CD14-positive monocyte (primary cell): Measurements from ENCODE around the gene CETP. TPM values are rescaled to one million over a fixed set of nuclear protein-coding genes. Genes with fewer than 3 reads are reported as not detected.
A peak's percentile ranks its signal among the peaks of the same experiment; 100 is the strongest.

Experiments used
- DNase-seq, 3 donors: peaks; one replicate each; pipeline ENCODE4 v3.0.0-alpha.2; 2011 to 2022
- H2AFZ ChIP-seq: 2 replicates; pipeline ENCODE4 v1.6.0; 2012; ENCODE audit warnings: mild to moderate bottlenecking, low read depth, low read length, inconsistent platforms; ENCODE audit not compliant: insufficient read depth, poor library complexity, severe bottlenecking
- H3K27ac ChIP-seq, 2 donors: 1 replicate in 1 of 2; 2 replicates in 1 of 2; pipeline ENCODE4 v1.5.1; 2012 to 2013; ENCODE audit warnings: low read length in 2 of 2, control low read depth in 1 of 2, inconsistent platforms in 1 of 2, low read depth in 1 of 2, mild to moderate bottlenecking in 1 of 2
- H3K27me3 ChIP-seq, 2 donors: one replicate each; pipeline versions ENCODE4 v1.6.0 to v1.6.1; 2011 to 2013; ENCODE audit warnings: low read length in 2 of 2; ENCODE audit not compliant: control insufficient read depth in 2 of 2, insufficient read depth in 2 of 2
- H3K36me3 ChIP-seq, 2 donors: replicated peaks in 1 of 2; 1 replicate in 1 of 2; 2 replicates in 1 of 2; pipeline versions ENCODE4 v1.5.1 to v1.6.1; 2012 to 2013; ENCODE audit warnings: low read length in 2 of 2, control low read depth in 1 of 2, inconsistent platforms in 1 of 2, mild to moderate bottlenecking in 1 of 2; ENCODE audit not compliant: insufficient read depth in 2 of 2, control insufficient read depth in 1 of 2
- H3K4me1 ChIP-seq, 2 donors: 1 replicate in 1 of 2; 2 replicates in 1 of 2; pipeline versions ENCODE4 v1.5.1 to v1.6.1; 2012 to 2013; ENCODE audit warnings: low read length in 2 of 2, control low read depth in 1 of 2, inconsistent platforms in 1 of 2, mild to moderate bottlenecking in 1 of 2, moderate library complexity in 1 of 2; ENCODE audit not compliant: insufficient read depth in 2 of 2, control insufficient read depth in 1 of 2
- H3K4me2 ChIP-seq: replicated peaks from 2 replicates; pipeline ENCODE3; 2012; ENCODE audit warnings: low read length, moderate library complexity, mild to moderate bottlenecking; ENCODE audit not compliant: poor library complexity, severe bottlenecking; ENCODE audit errors: extremely low read depth
- H3K4me3 ChIP-seq, 3 experiments: fragments of 200-600 bp in 1 of 3; sonication (generic) in 1 of 3; replicated peaks in 1 of 3; 1 replicate in 2 of 3; 2 replicates in 1 of 3; pipeline ENCODE4 v1.5.1; 2011 to 2013; ENCODE audit warnings: low read length in 3 of 3, mild to moderate bottlenecking in 3 of 3, control low read depth in 2 of 3, low read depth in 2 of 3, inconsistent platforms in 1 of 3, moderate library complexity in 1 of 3
- H3K79me2 ChIP-seq: 2 replicates; pipeline ENCODE4 v1.6.0; 2012; ENCODE audit warnings: mild to moderate bottlenecking, control low read depth, inconsistent platforms, low read length, moderate library complexity; ENCODE audit not compliant: insufficient read depth
- H3K9ac ChIP-seq: 2 replicates; pipeline ENCODE4 v1.6.0; 2017; ENCODE audit warnings: low read length, mild to moderate bottlenecking; ENCODE audit not compliant: insufficient read depth, poor library complexity, severe bottlenecking
- H3K9me3 ChIP-seq, 2 donors: replicated peaks in 1 of 2; 1 replicate in 1 of 2; 2 replicates in 1 of 2; pipeline versions ENCODE4 v1.5.1 to v1.6.1; 2012 to 2013; ENCODE audit warnings: low read length in 2 of 2, control low read depth in 1 of 2; ENCODE audit not compliant: control insufficient read depth in 1 of 2, insufficient read depth in 1 of 2
- H4K20me1 ChIP-seq: 2 replicates; pipeline ENCODE4 v1.6.0; 2012; ENCODE audit warnings: mild to moderate bottlenecking, low read length, control low read depth, moderate library complexity; ENCODE audit not compliant: insufficient read depth
- H3K27ac Mint-ChIP-seq, 7 donors: one replicate each; pipeline ENCODE4 v1.8.0; 2020; ENCODE audit warnings: mild to moderate bottlenecking in 7 of 7, mixed read lengths in 7 of 7, moderate library complexity in 6 of 7, inconsistent platforms in 2 of 7
- H3K27me3 Mint-ChIP-seq, 3 donors: one replicate each; pipeline ENCODE4 v1.8.0; 2021 to 2022; ENCODE audit warnings: low read depth in 3 of 3, mild to moderate bottlenecking in 3 of 3, mixed read lengths in 3 of 3, moderate library complexity in 3 of 3, inconsistent platforms in 1 of 3
- H3K36me3 Mint-ChIP-seq, 2 donors: one replicate each; pipeline ENCODE4 v1.8.0; 2020; ENCODE audit warnings: mixed read lengths in 2 of 2, inconsistent platforms in 1 of 2, mild to moderate bottlenecking in 1 of 2
- H3K4me1 Mint-ChIP-seq: one replicate; pipeline ENCODE4 v1.8.0; 2020; ENCODE audit warnings: mild to moderate bottlenecking, mixed read lengths
- H3K4me3 Mint-ChIP-seq, 2 donors: one replicate each; pipeline ENCODE4 v1.8.0; 2020; ENCODE audit warnings: mild to moderate bottlenecking in 2 of 2, mixed read lengths in 2 of 2, moderate library complexity in 1 of 2
- H3K9me3 Mint-ChIP-seq, 7 donors: one replicate each; pipeline ENCODE4 v1.8.0; 2020 to 2022; ENCODE audit warnings: mixed read lengths in 7 of 7, mild to moderate bottlenecking in 6 of 7, moderate library complexity in 6 of 7, inconsistent platforms in 2 of 7
- WGBS: methylation state at CpG from one replicate; pipeline ENCODE4 v1.1.5; 2013; ENCODE audit warnings: missing lambda C conversion rate; ENCODE audit not compliant: insufficient coverage; 5-methylcytosine and 5-hydroxymethylcytosine counted together
- intact Hi-C, 2 donors: fragments of 100-400 bp; cut with micrococcal nuclease; formaldehyde crosslinking; loops; one replicate each; pipeline versions ENCODE4 v1.15.0 to v1.15.1; 2023
- polyA plus RNA-seq, 3 donors: library from polyadenylated mRNA; depleted of rRNA in 1 of 3; unstranded in 2 of 3; stranded (reverse) in 1 of 3; fragments of 300-500 nt in 2 of 3; fragments of >200 nt in 1 of 3; fragmentation: Illumina TruSeq in 2 of 3; gene quantifications; 1 replicate in 2 of 3; 2 replicates in 1 of 3; pipeline ENCODE4 v1.2.3, GENCODE V29; 2012 to 2021
- TF ChIP-seq, protein P1 (sequence below): fragments of 200-600 bp; IDR thresholded peaks from one replicate; pipeline ENCODE4 v1.8.0; 2022; ENCODE audit warnings: antibody characterized with exemption, mild to moderate bottlenecking

CETP gene
- polyA plus RNA-seq, 3 donors, result 0.61 to 2.1 (median 1.3) TPM

DNA sequence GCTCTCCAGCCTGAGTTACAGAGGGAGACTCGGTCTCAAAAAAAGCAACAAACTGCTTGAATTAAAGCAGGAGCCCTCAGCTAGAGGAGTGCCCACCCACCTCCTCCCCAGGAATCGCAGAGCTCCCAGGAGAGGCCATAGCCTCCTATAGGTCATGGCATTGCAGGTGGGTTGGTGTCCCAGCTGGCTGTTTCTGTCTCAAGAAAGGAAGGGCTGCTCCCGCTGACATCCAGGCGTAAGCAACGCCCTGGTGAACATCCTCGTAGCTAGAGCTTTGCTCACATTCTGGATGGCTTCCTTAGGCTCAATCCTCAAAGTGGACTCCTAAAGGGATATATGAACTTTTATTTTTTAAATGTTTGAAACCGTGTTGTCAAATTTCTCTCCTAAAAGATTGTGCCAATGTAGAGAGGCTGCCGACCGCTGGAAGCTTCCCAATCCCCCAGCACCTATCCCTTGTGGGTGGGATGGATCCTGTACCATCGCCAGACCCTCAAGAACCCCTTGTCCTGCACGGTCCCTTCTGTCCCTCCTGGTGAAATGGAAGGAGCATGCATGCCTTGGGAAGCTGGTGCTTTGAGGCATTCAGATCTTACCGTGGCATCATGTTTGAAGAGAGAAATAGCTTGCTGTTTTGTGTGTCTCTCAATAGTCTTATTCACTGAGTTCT is 33.5 kb downstream of the CETP start:
- H3K4me2 ChIP-seq, result no peak overlapping the region
- WGBS, result no CpG with 5 or more reads among the region's 12 CpGs
- no peak overlapping the region for H3K4me3 Mint-ChIP-seq
- H3K9ac ChIP-seq, result no peak overlapping the region
- DNase-seq, result no peak
- no peaks in the 10 kb centered on the region for H3K9me3 Mint-ChIP-seq
- peaks cover 0 to 55% of the 10 kb centered on the region in 2 donors for H3K36me3 ChIP-seq
- H3K79me2 ChIP-seq, result peaks cover 100% of the 10 kb centered on the region
- H3K27me3 Mint-ChIP-seq, result no peaks in the 10 kb centered on the region
- no peak overlapping the region for H3K4me3 ChIP-seq
- TF ChIP-seq, protein P1, sequence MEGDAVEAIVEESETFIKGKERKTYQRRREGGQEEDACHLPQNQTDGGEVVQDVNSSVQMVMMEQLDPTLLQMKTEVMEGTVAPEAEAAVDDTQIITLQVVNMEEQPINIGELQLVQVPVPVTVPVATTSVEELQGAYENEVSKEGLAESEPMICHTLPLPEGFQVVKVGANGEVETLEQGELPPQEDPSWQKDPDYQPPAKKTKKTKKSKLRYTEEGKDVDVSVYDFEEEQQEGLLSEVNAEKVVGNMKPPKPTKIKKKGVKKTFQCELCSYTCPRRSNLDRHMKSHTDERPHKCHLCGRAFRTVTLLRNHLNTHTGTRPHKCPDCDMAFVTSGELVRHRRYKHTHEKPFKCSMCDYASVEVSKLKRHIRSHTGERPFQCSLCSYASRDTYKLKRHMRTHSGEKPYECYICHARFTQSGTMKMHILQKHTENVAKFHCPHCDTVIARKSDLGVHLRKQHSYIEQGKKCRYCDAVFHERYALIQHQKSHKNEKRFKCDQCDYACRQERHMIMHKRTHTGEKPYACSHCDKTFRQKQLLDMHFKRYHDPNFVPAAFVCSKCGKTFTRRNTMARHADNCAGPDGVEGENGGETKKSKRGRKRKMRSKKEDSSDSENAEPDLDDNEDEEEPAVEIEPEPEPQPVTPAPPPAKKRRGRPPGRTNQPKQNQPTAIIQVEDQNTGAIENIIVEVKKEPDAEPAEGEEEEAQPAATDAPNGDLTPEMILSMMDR, result no peak
- no peak overlapping the region for H2AFZ ChIP-seq
- H3K4me1 ChIP-seq, result peaks cover 19 to 51% of the 10 kb centered on the region in 2 donors
- intact Hi-C loops, result no loop called here
- H3K36me3 Mint-ChIP-seq, result peaks cover 48 to 54% of the 10 kb centered on the region in 2 donors
- no peaks in the 10 kb centered on the region for H3K27me3 ChIP-seq
- H3K9me3 ChIP-seq, result no peaks in the 10 kb centered on the region
- peaks cover 75% of the 10 kb centered on the region for H3K4me1 Mint-ChIP-seq
- H3K27ac Mint-ChIP-seq, result peak overlapping the region in 3 of 7 donors; percentile 46 to 69 (median 59)
- peak overlapping the region in 1 of 2 donors; percentile 28 for H3K27ac ChIP-seq
- H4K20me1 ChIP-seq, result peaks cover 91% of the 10 kb centered on the region

DNA sequence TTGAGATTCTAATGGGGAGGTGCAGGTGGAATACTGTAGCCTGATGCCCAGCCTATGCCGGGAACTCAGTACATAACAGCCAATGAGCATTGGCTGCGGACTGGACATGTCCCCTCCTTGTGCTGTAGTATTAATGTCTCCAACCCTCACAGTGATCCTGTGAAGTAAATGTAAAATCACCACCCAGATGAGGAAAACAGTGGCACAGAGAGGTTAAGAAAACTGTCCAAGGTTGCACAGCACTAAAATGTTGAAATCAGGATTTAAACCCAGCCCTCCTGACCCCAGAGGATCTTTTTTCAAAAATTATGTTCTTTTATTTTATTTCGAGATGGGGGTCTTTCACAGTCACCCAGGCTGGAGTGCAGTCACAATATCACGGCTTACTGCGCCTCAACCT is 35.5 kb downstream of the CETP start:
- Mint-ChIP-seq H3K36me3 (peaks cover 45 to 58% of the 10 kb centered on the region in 2 donors), H3K4me1 (peaks cover 68% of the 10 kb centered on the region), H3K9me3 (no peaks in the 10 kb centered on the region), H3K27ac (peak overlapping the region in 2 of 7 donors; percentile 72 to 83), H3K27me3 (no peaks in the 10 kb centered on the region), H3K4me3 (no peak overlapping the region)
- H4K20me1 ChIP-seq, result peaks cover 91% of the 10 kb centered on the region
- intact Hi-C loops, result no loop called here
- peaks cover 100% of the 10 kb centered on the region for H3K79me2 ChIP-seq
- H2AFZ ChIP-seq, result no peak overlapping the region
- H3K9me3 ChIP-seq, result no peaks in the 10 kb centered on the region
- H3K4me3 ChIP-seq, result no peak overlapping the region
- H3K36me3 ChIP-seq, result peaks cover 0 to 62% of the 10 kb centered on the region in 2 donors
- H3K27ac ChIP-seq, result no peak overlapping the region
- H3K4me1 ChIP-seq, result peaks cover 0 to 41% of the 10 kb centered on the region in 2 donors
- 100% methylated on average over 1 of the region's 5 CpGs for WGBS
- no peaks in the 10 kb centered on the region for H3K27me3 ChIP-seq
- TF ChIP-seq, protein P1, result no peak
- no peak overlapping the region for H3K4me2 ChIP-seq
- H3K9ac ChIP-seq, result no peak overlapping the region
- no peak for DNase-seq
